Measurements from ENCODE around the gene CPZ. TPM values are rescaled to one million over a fixed set of nuclear protein-coding genes. Genes with fewer than 3 reads are reported as not detected.

CPZ gene
- total RNA-seq, 6 experiments from 2014 or later, result 0.24 to 0.80 (median 0.74) TPM; not detected in 1

GRCh38 chr4:8609824-8610350, 17.3 kb downstream of the CPZ start:
- Histone ChIP-seq H3K27ac (no peak overlapping the region), H3K4me1 (no peaks in the 10 kb centered on the region), H3K4me3 (no peak overlapping the region), H3K27me3 (no peaks in the 10 kb centered on the region), H3K36me3 (no peaks in the 10 kb centered on the region), H3K9me3 (no peaks in the 10 kb centered on the region)
- intact Hi-C loops (cut with DNase I), result loop anchor here (10.0 kb wide), 1 partner anchor 305 kb away; no protein-coding TSS in a partner anchor
- ATAC-seq (no peak), DNase-seq (no peak)
- no peak for TF ChIP-seq POLR2A (IDR thresholded peaks at IDR 0.05)
- no peak for TF ChIP-seq CTCF (IDR thresholded peaks at IDR 0.05)
- WGBS (ENCODE audit: insufficient coverage, low coverage, low lambda C conversion rate, missing lambda C conversion rate), result 60% methylated on average over 4 of the region's 9 CpGs

GRCh38 chr4:8610858-8611616, 18.5 kb downstream of the CPZ start:
- no peaks in the 10 kb centered on the region for H3K9me3 ChIP-seq
- intact Hi-C loops (cut with DNase I), result no loop called here
- ATAC-seq, result no peak
- H3K4me1 ChIP-seq, result no peaks in the 10 kb centered on the region
- no peaks in the 10 kb centered on the region for H3K36me3 ChIP-seq
- 67% methylated on average over 6 of the region's 8 CpGs for WGBS (ENCODE audit: insufficient coverage, low coverage, low lambda C conversion rate, missing lambda C conversion rate)
- TF ChIP-seq CTCF (IDR thresholded peaks at IDR 0.05) (no peak), POLR2A (IDR thresholded peaks at IDR 0.05) (no peak)
- no peak overlapping the region for H3K4me3 ChIP-seq
- no peaks in the 10 kb centered on the region for H3K27me3 ChIP-seq
- DNase-seq, result no peak
- no peak overlapping the region for H3K27ac ChIP-seq

GRCh38 chr4:8612646-8613045, 20.1 kb downstream of the CPZ start:
- Histone ChIP-seq H3K4me1 (no peaks in the 10 kb centered on the region), H3K4me3 (no peak overlapping the region), H3K27ac (no peak overlapping the region), H3K36me3 (no peaks in the 10 kb centered on the region), H3K27me3 (no peaks in the 10 kb centered on the region), H3K9me3 (no peaks in the 10 kb centered on the region)
- ATAC-seq (no peak), DNase-seq (peak in 1 of 3 donors; percentile 10)
- intact Hi-C loops (cut with DNase I), result no loop called here
- TF ChIP-seq CTCF (IDR thresholded peaks at IDR 0.05), result no peak
- WGBS (ENCODE audit: insufficient coverage, low coverage, low lambda C conversion rate, missing lambda C conversion rate), result 64% methylated on average over 5 of the region's 8 CpGs

- Histone ChIP-seq H3K36me3 (no peaks in the 10 kb centered on the region), H3K4me3 (no peak overlapping the region), H3K4me1 (no peaks in the 10 kb centered on the region), H3K9me3 (no peaks in the 10 kb centered on the region), H3K27me3 (no peaks in the 10 kb centered on the region), H3K27ac (no peak overlapping the region)
- intact Hi-C loops (cut with DNase I), result no loop called here
- TF ChIP-seq CTCF (IDR thresholded peaks at IDR 0.05) (no peak), POLR2A (IDR thresholded peaks at IDR 0.05) (no peak)
- WGBS (ENCODE audit: insufficient coverage, low coverage, low lambda C conversion rate, missing lambda C conversion rate), result 78% methylated on average over 7 of the region's 35 CpGs
- no peak for ATAC-seq
- DNase-seq, result peak in 2 of 3 donors; percentile 13 to 40
These were observed 21.1 kb downstream of the CPZ start for GRCh38 chr4:8613421-8614364.
